ENCODE data around the gene MPDZ. TPM values are rescaled to one million over a fixed set of nuclear protein-coding genes. Genes with fewer than 3 reads are reported as not detected.

The MPDZ gene
- total RNA-seq, 4 donors from 2014 or later: 3.2 to 16.6 (median 5.3) TPM

GRCh38 chr9:13189362-13189761 is 90.1 kb downstream of the MPDZ start:
- H3K4me3 ChIP-seq: no peak overlapping the region
- no peaks in the 10 kb centered on the region for H3K27me3 ChIP-seq
- H3K9me3 ChIP-seq: no peaks in the 10 kb centered on the region
- no peak for DNase-seq
- H3K27ac ChIP-seq: no peak overlapping the region
- H3K36me3 ChIP-seq: peaks cover 0 to 19% (median 0%) of the 10 kb centered on the region in 3 donors
- no peaks in the 10 kb centered on the region for H3K4me1 ChIP-seq
- intact Hi-C loops (cut with DNase I): no loop called here
- no peak for TF ChIP-seq CTCF (IDR thresholded peaks at IDR 0.05)
- TF ChIP-seq POLR2A (IDR thresholded peaks at IDR 0.05): no peak

GRCh38 chr9:13186774-13187173 is 92.7 kb downstream of the MPDZ start:
- Histone ChIP-seq H3K27ac (no peak overlapping the region), H3K4me1 (no peaks in the 10 kb centered on the region), H3K27me3 (no peaks in the 10 kb centered on the region), H3K36me3 (peaks cover 0 to 16% (median 0%) of the 10 kb centered on the region in 3 donors), H3K4me3 (no peak overlapping the region), H3K9me3 (no peaks in the 10 kb centered on the region)
- WGBS, 2 donors: 82 to 83% methylated on average over 5 of the region's 5 CpGs
- DNase-seq: no peak
- TF ChIP-seq CTCF (IDR thresholded peaks at IDR 0.05) (no peak), POLR2A (IDR thresholded peaks at IDR 0.05) (no peak)
- intact Hi-C loops (cut with DNase I): no loop called here

- Histone ChIP-seq H3K4me3 (no peak overlapping the region), H3K27me3 (no peaks in the 10 kb centered on the region), H3K27ac (no peak overlapping the region), H3K4me1 (no peaks in the 10 kb centered on the region), H3K36me3 (peaks cover 0 to 14% (median 0%) of the 10 kb centered on the region in 3 donors), H3K9me3 (no peaks in the 10 kb centered on the region)
- intact Hi-C loops (cut with DNase I): no loop called here
- 86 to 90% methylated on average over 1 of the region's 1 CpG for WGBS, 2 donors
- no peak for TF ChIP-seq POLR2A (IDR thresholded peaks at IDR 0.05)
- no peak for TF ChIP-seq CTCF (IDR thresholded peaks at IDR 0.05)
- no peak for DNase-seq
These were observed 93.4 kb downstream of the MPDZ start for GRCh38 chr9:13186091-13186490.

- DNase-seq: no peak
These were observed 97.8 kb downstream of the MPDZ start for GRCh38 chr9:13181652-13182051.

GRCh38 chr9:13179257-13179656 is 100.2 kb downstream of the MPDZ start:
- DNase-seq: no peak
- no peaks in the 10 kb centered on the region for H3K4me1 ChIP-seq
- WGBS, 2 donors: 57 to 65% methylated on average over 3 of the region's 3 CpGs

More at GRCh38 chr9:13181652-13182051, 97.8 kb downstream of the MPDZ start:
- Histone ChIP-seq H3K4me3 (no peak overlapping the region), H3K4me1 (no peaks in the 10 kb centered on the region), H3K36me3 (no peaks in the 10 kb centered on the region), H3K9me3 (no peaks in the 10 kb centered on the region), H3K27ac (no peak overlapping the region), H3K27me3 (no peaks in the 10 kb centered on the region)
- WGBS, 2 donors: 36 to 39% methylated on average over 2 of the region's 2 CpGs
- intact Hi-C loops (cut with DNase I): no loop called here
- no peak for TF ChIP-seq POLR2A (IDR thresholded peaks at IDR 0.05)
- TF ChIP-seq CTCF (IDR thresholded peaks at IDR 0.05): no peak

More at GRCh38 chr9:13179257-13179656, 100.2 kb downstream of the MPDZ start:
- Histone ChIP-seq H3K4me3 (no peak overlapping the region), H3K36me3 (peaks cover 0 to 9% (median 0%) of the 10 kb centered on the region in 3 donors), H3K9me3 (no peaks in the 10 kb centered on the region), H3K27me3 (no peaks in the 10 kb centered on the region), H3K27ac (no peak overlapping the region)
- intact Hi-C loops (cut with DNase I): no loop called here
- TF ChIP-seq POLR2A (IDR thresholded peaks at IDR 0.05) (no peak), CTCF (IDR thresholded peaks at IDR 0.05) (no peak)
